ENCODE measurements around the gene RRAGB. TPM values are rescaled to one million over a fixed set of nuclear protein-coding genes. Genes with fewer than 3 reads are reported as not detected.
"Not testable (repeated sequence)": the region's sequence is repeated elsewhere in the genome, so short reads cannot be mapped to it uniquely, and the experiment has no call there.

Gene RRAGB
- total RNA-seq, 1 donor from 2014 or later: 15.2 TPM

- H3K27me3 ChIP-seq (ENCODE audit: low read depth): no peaks in the 10 kb centered on the region
- no peak for TF ChIP-seq CTCF (IDR thresholded peaks at IDR 0.05)
- no peak overlapping the region for H3K27ac ChIP-seq
- DNase-seq: no peak
- ATAC-seq: no peak
- H3K4me1 ChIP-seq: no peaks in the 10 kb centered on the region
- no peaks in the 10 kb centered on the region for H3K36me3 ChIP-seq
- intact Hi-C loops (cut with DNase I): no loop called here
- H3K4me3 ChIP-seq: no peak overlapping the region
- H3K9me3 ChIP-seq: no peaks in the 10 kb centered on the region
These were observed 14.9 kb upstream of the RRAGB start for GRCh38 chrX:55702671-55703070.

GRCh38 chrX:55703436-55703835, 14.1 kb upstream of the RRAGB start:
- intact Hi-C loops (cut with DNase I); ATAC-seq; H3K4me3 ChIP-seq; H3K4me1 ChIP-seq; H3K27me3 ChIP-seq (ENCODE audit: low read depth); H3K27ac ChIP-seq; H3K9me3 ChIP-seq; DNase-seq; H3K36me3 ChIP-seq: not testable (repeated sequence)

DNA sequence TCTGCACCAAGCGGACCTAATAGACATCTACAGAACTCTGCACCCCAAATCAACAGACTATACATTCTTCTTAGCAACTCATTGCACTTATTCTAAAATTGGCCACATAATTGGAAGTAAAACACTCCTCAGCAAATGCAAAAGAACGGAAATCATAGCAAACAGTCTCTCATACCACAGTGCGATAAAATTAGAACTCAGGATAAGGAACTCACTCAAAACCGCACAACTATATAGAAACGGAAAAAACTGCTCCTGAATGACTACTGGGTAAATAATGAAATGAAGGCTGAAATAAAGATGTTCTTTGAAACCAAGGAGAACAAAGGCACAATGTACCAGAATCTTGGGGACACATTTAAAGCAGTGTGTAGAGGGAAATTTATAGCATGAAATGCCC, 12.5 kb upstream of the RRAGB start:
- ATAC-seq; H3K4me1 ChIP-seq; H3K9me3 ChIP-seq; H3K27me3 ChIP-seq (ENCODE audit: low read depth); H3K4me3 ChIP-seq; intact Hi-C loops (cut with DNase I); H3K27ac ChIP-seq; H3K36me3 ChIP-seq; DNase-seq: not testable (repeated sequence)

DNA sequence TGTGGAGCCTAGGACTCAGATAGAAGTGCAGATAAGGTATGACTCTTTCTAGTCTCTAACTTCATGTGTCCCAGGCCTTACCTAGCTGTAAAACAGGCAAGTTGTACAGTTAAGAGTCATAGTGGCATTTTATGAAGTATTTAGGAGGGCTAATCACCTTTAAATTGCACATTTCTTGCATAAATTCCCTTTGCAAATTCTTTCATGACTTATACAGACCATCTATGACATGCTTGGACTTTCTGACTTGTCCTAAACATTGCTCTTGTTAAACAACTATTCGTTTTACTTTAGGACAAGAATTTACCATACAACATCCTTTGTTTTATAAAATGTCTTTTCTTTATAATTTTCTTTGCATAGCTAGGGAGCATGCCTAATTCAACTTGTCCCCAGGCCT, 7.8 kb upstream of the RRAGB start:
- DNase-seq (no peak), ATAC-seq (no peak)
- Histone ChIP-seq H3K4me1 (no peaks in the 10 kb centered on the region), H3K27me3 (ENCODE audit: low read depth) (no peaks in the 10 kb centered on the region), H3K36me3 (no peaks in the 10 kb centered on the region), H3K27ac (no peak overlapping the region), H3K9me3 (no peaks in the 10 kb centered on the region), H3K4me3 (no peak overlapping the region)
- TF ChIP-seq CTCF (IDR thresholded peaks at IDR 0.05): no peak
- intact Hi-C loops (cut with DNase I): no loop called here

DNA sequence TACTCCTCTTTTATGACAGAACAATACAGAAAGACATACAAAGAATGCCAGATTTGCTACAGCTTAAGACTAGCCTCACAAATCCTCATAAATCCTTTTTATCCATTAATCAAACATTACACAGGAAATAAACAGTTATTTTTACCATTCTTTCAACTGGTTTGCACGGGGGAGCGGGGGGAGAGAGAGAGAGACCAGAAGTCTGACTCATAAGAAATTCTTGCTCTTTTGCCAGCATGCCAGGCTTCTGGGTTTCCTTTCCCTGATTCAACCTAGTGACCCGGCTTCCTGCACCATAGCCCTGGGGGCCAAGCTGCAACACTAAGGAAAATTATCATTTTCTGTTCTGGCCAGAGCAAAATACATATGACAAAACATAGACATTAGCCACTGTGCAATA, 6.8 kb upstream of the RRAGB start:
- Histone ChIP-seq H3K36me3 (no peaks in the 10 kb centered on the region), H3K4me3 (no peak overlapping the region), H3K27me3 (ENCODE audit: low read depth) (no peaks in the 10 kb centered on the region), H3K27ac (no peak overlapping the region), H3K9me3 (no peaks in the 10 kb centered on the region), H3K4me1 (no peaks in the 10 kb centered on the region)
- intact Hi-C loops (cut with DNase I): no loop called here
- no peak for TF ChIP-seq CTCF (IDR thresholded peaks at IDR 0.05)
- ATAC-seq (peak in 1 of 2 donors; percentile 42), DNase-seq (no peak)

DNA sequence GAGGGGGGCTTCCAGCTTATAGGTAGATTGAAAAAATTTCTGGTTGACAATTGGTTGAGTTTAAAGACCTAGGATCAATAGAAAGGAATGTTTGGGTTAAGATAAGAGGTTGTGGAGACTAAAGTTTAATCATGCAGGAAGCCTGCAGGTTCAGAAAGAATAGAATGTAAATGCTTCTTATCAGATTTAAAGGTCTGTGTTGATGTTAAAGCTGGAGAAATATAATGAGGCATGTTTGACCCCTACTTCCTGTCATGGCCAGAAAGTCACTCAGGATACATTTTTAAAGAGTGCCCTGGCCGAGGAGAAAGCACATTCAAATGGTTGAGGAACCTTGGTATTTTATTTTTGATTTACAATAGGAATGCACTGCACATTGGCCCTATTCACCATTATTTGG, 3.9 kb upstream of the RRAGB start:
- Histone ChIP-seq H3K27ac (no peak overlapping the region), H3K36me3 (no peaks in the 10 kb centered on the region), H3K27me3 (ENCODE audit: low read depth) (no peaks in the 10 kb centered on the region), H3K9me3 (no peaks in the 10 kb centered on the region), H3K4me3 (no peak overlapping the region), H3K4me1 (peaks cover 2% of the 10 kb centered on the region)
- intact Hi-C loops (cut with DNase I): no loop called here
- no peak for ATAC-seq
- TF ChIP-seq CTCF (IDR thresholded peaks at IDR 0.05): no peak
- no peak for DNase-seq

- ATAC-seq (no peak), DNase-seq (no peak)
- peaks cover 7% of the 10 kb centered on the region for H3K4me1 ChIP-seq
- no peak overlapping the region for H3K27ac ChIP-seq
- intact Hi-C loops (cut with DNase I): no loop called here
- no peak overlapping the region for H3K4me3 ChIP-seq
- H3K27me3 ChIP-seq (ENCODE audit: low read depth): no peaks in the 10 kb centered on the region
- no peaks in the 10 kb centered on the region for H3K36me3 ChIP-seq
- TF ChIP-seq CTCF (IDR thresholded peaks at IDR 0.05): no peak
- no peaks in the 10 kb centered on the region for H3K9me3 ChIP-seq
These were observed 3.4 kb upstream of the RRAGB start for GRCh38 chrX:55714161-55714560.
